WTC11 (cell line): ENCODE measurements around the gene ZCCHC13. TPM values are rescaled to one million over a fixed set of nuclear protein-coding genes. Genes with fewer than 3 reads are reported as not detected.

ENCODE experiments used
- ATAC-seq: fragments of 200-7000 bp; cut with Tn5 transposase; 2 replicates; pipeline ENCODE4 v1.10.0; 2021; ENCODE audit warnings: mild to moderate bottlenecking, moderate library complexity
- CTCF ChIA-PET: fragments of 300-600 bp; sonication (Branson Sonifier 250); formaldehyde crosslinking; loops from one replicate; lab custom pipeline; 2021; ENCODE audit warnings: antibody characterized with exemption; lab: Charles Lee
- POLR2A ChIA-PET: fragments of 350-600 bp; sonication (Branson Sonifier 250); formaldehyde crosslinking; loops from one replicate; lab custom pipeline; 2021; ENCODE audit warnings: antibody characterized with exemption; lab: Charles Lee
- DNase-seq: peaks from one replicate; pipeline ENCODE4 v3.0.0; 2021; ENCODE audit warnings: low spot score
- H3K27ac Mint-ChIP-seq: 2 replicates; pipeline ENCODE4 v1.8.0; 2021; ENCODE audit warnings: mixed read lengths
- H3K27me3 Mint-ChIP-seq: 2 replicates; pipeline ENCODE4 v1.8.0; 2021; ENCODE audit warnings: low read depth, mild to moderate bottlenecking, moderate library complexity, mixed read lengths
- H3K36me3 Mint-ChIP-seq: 2 replicates; pipeline ENCODE4 v1.8.0; 2021; ENCODE audit warnings: mixed read lengths
- H3K4me1 Mint-ChIP-seq: 2 replicates; pipeline ENCODE4 v1.8.0; 2022; ENCODE audit warnings: mixed read lengths
- H3K4me3 Mint-ChIP-seq: 2 replicates; pipeline ENCODE4 v1.8.0; 2021; ENCODE audit warnings: mild to moderate bottlenecking, moderate library complexity, mixed read lengths
- H3K9me3 Mint-ChIP-seq: 2 replicates; pipeline ENCODE4 v1.8.0; 2021; ENCODE audit warnings: mixed read lengths
- ATF2 ChIP-seq: sonication (generic); formaldehyde crosslinking; IDR thresholded peaks from 2 replicates; pipeline ENCODE4 v1.8.1; 2022; ENCODE audit warnings: low read depth, missing genetic modification reagents, borderline replicate concordance
- CREB1 ChIP-seq: sonication (generic); formaldehyde crosslinking; IDR thresholded peaks from 2 replicates; pipeline ENCODE4 v1.8.0; 2023; ENCODE audit warnings: mild to moderate bottlenecking, missing genetic modification reagents
- CREM ChIP-seq: sonication (generic); formaldehyde crosslinking; IDR thresholded peaks from 2 replicates; pipeline ENCODE4 v1.8.1; 2022; ENCODE audit warnings: mild to moderate bottlenecking, missing genetic modification reagents, moderate library complexity
- E2F5 ChIP-seq: sonication (generic); formaldehyde crosslinking; IDR thresholded peaks from 2 replicates; pipeline ENCODE4 v1.8.1; 2022; ENCODE audit warnings: mild to moderate bottlenecking, moderate library complexity, missing genetic modification reagents
- EMX1 ChIP-seq: fragments of 250-450 bp; sonication (Bioruptor Pico); IDR thresholded peaks from 2 replicates; pipeline ENCODE4 v1.8.0; 2021; ENCODE audit warnings: mild to moderate bottlenecking
- ERG ChIP-seq: fragments of 250-450 bp; sonication (Bioruptor Pico); IDR thresholded peaks from 2 replicates; pipeline ENCODE4 v1.8.0; 2021; ENCODE audit warnings: mild to moderate bottlenecking
- ETV6 ChIP-seq: sonication (generic); formaldehyde crosslinking; IDR thresholded peaks from 2 replicates; pipeline ENCODE4 v1.8.1; 2022; ENCODE audit warnings: mild to moderate bottlenecking, missing genetic modification reagents
- FOXJ3 ChIP-seq: sonication (generic); formaldehyde crosslinking; IDR thresholded peaks from 2 replicates; pipeline ENCODE4 v1.9.0; 2021; ENCODE audit warnings: missing genetic modification reagents, mild to moderate bottlenecking, borderline replicate concordance
- JUN ChIP-seq: sonication (generic); formaldehyde crosslinking; IDR thresholded peaks from 2 replicates; pipeline ENCODE4 v1.8.0; 2023; ENCODE audit warnings: mild to moderate bottlenecking, missing genetic modification reagents
- MAX ChIP-seq: sonication (generic); formaldehyde crosslinking; IDR thresholded peaks from 2 replicates; pipeline ENCODE4 v1.8.0; 2022; ENCODE audit warnings: mild to moderate bottlenecking, missing genetic modification reagents
- USF1 ChIP-seq: sonication (generic); formaldehyde crosslinking; IDR thresholded peaks from 2 replicates; pipeline ENCODE4 v1.8.0; 2022; ENCODE audit warnings: mild to moderate bottlenecking, missing genetic modification reagents
- ZBTB21 ChIP-seq: sonication (generic); formaldehyde crosslinking; IDR thresholded peaks from 2 replicates; pipeline ENCODE4 v1.8.1; 2023; ENCODE audit warnings: mild to moderate bottlenecking, missing genetic modification reagents, borderline replicate concordance
- ZBTB43 ChIP-seq: sonication (generic); formaldehyde crosslinking; IDR thresholded peaks from 2 replicates; pipeline ENCODE4 v1.8.1; 2023; ENCODE audit warnings: mild to moderate bottlenecking, missing genetic modification reagents
- ZMAT4 ChIP-seq: fragments of 250-450 bp; sonication (Bioruptor Pico); IDR thresholded peaks from 2 replicates; pipeline ENCODE4 v1.9.0; 2021; ENCODE audit warnings: mild to moderate bottlenecking
- ZNF121 ChIP-seq: sonication (generic); formaldehyde crosslinking; IDR thresholded peaks from 2 replicates; pipeline ENCODE4 v1.8.0; 2023; ENCODE audit warnings: missing genetic modification reagents
- total RNA-seq: library from RNA; stranded (reverse); gene quantifications from 3 replicates; pipeline ENCODE4 v1.2.3, GENCODE V29; 2021
- TF ChIP-seq, protein P1 (sequence below): fragments of 250-450 bp; sonication (Bioruptor Pico); IDR thresholded peaks from 2 replicates; pipeline ENCODE4 v1.9.0; 2021; ENCODE audit warnings: mild to moderate bottlenecking, borderline replicate concordance
- TF ChIP-seq, protein P2 (sequence below): fragments of 250-450 bp; sonication (Bioruptor Pico); IDR thresholded peaks from 2 replicates; pipeline ENCODE4 v1.9.0; 2021; ENCODE audit warnings: mild to moderate bottlenecking

ZCCHC13 gene
- total RNA-seq, 1 experiment from 2014 or later, result not detected

DNA sequence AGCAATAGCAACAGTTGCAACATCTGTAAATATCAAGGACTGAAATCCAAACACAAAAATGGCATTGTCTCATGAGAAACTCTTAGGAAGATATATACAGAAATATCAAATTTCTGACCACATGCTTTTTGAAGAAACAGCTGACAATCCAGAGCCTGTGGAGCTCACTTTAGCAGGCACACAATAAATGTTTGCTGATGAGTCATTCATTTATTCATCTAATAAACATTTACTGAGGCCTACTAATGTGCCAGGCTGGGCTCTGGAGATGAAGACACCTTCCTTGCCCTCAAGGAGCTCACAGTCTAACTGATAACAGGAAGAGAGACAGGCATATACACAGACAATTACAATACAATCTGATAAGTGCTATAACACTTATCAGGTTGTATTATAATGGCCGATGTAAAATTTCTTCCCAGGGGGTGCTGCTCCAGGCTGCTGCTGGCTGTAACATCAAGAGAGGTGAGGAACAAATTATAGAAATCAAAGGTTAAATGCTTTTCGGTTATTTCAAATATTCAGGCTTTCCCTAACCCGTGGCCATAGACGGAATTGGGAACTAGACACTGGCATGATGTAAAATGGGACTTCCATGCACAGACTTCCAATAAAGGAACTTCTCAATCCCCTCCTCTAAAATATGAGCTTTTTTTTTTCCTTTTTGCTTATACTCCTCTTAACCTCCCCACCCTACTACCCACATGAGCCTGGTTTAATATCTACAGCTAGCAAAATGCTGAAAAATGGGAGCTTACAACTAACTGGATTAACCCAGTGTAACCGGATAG lies 16.8 kb upstream of the ZCCHC13 start:
- Mint-ChIP-seq H3K36me3 (peaks cover 30% of the 10 kb centered on the region), H3K9me3 (no peaks in the 10 kb centered on the region), H3K27ac (no peak overlapping the region), H3K4me3 (no peak overlapping the region), H3K4me1 (peaks cover 69% of the 10 kb centered on the region), H3K27me3 (no peaks in the 10 kb centered on the region)
- CTCF ChIA-PET, result interaction anchor here (0.6 to 2.0 kb wide), 2 partner anchors 16 to 38 kb away, joined by 3 to 8 read pairs; no protein-coding TSS in a partner anchor
- POLR2A ChIA-PET, result no interaction called here
- TF ChIP-seq ATF2 (CRISPR knock-in tag) (no peak), CREB1 (CRISPR knock-in tag) (no peak), FOXJ3 (no peak), USF1 (CRISPR knock-in tag) (no peak), ZBTB21 (CRISPR knock-in tag) (no peak), ZNF121 (CRISPR knock-in tag) (no peak), E2F5 (CRISPR knock-in tag) (no peak), JUN (CRISPR knock-in tag) (no peak)
- TF ChIP-seq, protein P1, sequence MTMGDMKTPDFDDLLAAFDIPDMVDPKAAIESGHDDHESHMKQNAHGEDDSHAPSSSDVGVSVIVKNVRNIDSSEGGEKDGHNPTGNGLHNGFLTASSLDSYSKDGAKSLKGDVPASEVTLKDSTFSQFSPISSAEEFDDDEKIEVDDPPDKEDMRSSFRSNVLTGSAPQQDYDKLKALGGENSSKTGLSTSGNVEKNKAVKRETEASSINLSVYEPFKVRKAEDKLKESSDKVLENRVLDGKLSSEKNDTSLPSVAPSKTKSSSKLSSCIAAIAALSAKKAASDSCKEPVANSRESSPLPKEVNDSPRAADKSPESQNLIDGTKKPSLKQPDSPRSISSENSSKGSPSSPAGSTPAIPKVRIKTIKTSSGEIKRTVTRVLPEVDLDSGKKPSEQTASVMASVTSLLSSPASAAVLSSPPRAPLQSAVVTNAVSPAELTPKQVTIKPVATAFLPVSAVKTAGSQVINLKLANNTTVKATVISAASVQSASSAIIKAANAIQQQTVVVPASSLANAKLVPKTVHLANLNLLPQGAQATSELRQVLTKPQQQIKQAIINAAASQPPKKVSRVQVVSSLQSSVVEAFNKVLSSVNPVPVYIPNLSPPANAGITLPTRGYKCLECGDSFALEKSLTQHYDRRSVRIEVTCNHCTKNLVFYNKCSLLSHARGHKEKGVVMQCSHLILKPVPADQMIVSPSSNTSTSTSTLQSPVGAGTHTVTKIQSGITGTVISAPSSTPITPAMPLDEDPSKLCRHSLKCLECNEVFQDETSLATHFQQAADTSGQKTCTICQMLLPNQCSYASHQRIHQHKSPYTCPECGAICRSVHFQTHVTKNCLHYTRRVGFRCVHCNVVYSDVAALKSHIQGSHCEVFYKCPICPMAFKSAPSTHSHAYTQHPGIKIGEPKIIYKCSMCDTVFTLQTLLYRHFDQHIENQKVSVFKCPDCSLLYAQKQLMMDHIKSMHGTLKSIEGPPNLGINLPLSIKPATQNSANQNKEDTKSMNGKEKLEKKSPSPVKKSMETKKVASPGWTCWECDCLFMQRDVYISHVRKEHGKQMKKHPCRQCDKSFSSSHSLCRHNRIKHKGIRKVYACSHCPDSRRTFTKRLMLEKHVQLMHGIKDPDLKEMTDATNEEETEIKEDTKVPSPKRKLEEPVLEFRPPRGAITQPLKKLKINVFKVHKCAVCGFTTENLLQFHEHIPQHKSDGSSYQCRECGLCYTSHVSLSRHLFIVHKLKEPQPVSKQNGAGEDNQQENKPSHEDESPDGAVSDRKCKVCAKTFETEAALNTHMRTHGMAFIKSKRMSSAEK, result no peak
- TF ChIP-seq, protein P2, sequence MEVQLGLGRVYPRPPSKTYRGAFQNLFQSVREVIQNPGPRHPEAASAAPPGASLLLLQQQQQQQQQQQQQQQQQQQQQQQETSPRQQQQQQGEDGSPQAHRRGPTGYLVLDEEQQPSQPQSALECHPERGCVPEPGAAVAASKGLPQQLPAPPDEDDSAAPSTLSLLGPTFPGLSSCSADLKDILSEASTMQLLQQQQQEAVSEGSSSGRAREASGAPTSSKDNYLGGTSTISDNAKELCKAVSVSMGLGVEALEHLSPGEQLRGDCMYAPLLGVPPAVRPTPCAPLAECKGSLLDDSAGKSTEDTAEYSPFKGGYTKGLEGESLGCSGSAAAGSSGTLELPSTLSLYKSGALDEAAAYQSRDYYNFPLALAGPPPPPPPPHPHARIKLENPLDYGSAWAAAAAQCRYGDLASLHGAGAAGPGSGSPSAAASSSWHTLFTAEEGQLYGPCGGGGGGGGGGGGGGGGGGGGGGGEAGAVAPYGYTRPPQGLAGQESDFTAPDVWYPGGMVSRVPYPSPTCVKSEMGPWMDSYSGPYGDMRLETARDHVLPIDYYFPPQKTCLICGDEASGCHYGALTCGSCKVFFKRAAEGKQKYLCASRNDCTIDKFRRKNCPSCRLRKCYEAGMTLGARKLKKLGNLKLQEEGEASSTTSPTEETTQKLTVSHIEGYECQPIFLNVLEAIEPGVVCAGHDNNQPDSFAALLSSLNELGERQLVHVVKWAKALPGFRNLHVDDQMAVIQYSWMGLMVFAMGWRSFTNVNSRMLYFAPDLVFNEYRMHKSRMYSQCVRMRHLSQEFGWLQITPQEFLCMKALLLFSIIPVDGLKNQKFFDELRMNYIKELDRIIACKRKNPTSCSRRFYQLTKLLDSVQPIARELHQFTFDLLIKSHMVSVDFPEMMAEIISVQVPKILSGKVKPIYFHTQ (CRISPR knock-in tag), result no peak
- no peak for ATAC-seq
- no peak for DNase-seq

- ChIA-PET POLR2A (interaction anchor here (1.4 kb wide), 1 partner anchor 34 kb away, joined by 6 read pairs; no protein-coding TSS in a partner anchor), CTCF (interaction anchor here (0.8 to 3.4 kb wide), 3 partner anchors 33 to 53 kb away, joined by 3 to 30 read pairs (median 5); no protein-coding TSS in a partner anchor)
- no peaks in the 10 kb centered on the region for H3K9me3 Mint-ChIP-seq
- no peak for DNase-seq
- peaks cover 28% of the 10 kb centered on the region for H3K4me1 Mint-ChIP-seq
- peaks cover 20% of the 10 kb centered on the region for H3K36me3 Mint-ChIP-seq
- no peak for ATAC-seq
- H3K27ac Mint-ChIP-seq, result peak overlapping the region; percentile 99
- no peaks in the 10 kb centered on the region for H3K27me3 Mint-ChIP-seq
- H3K4me3 Mint-ChIP-seq, result peak overlapping the region; percentile 98
- TF ChIP-seq CREM (CRISPR knock-in tag), result no peak
- TF ChIP-seq ETV6 (CRISPR knock-in tag), result no peak
- no peak for TF ChIP-seq ZBTB21 (CRISPR knock-in tag)
- TF ChIP-seq ZBTB43 (CRISPR knock-in tag), result no peak
- no peak for TF ChIP-seq ZMAT4 (CRISPR knock-in tag)
- no peak for TF ChIP-seq EMX1 (CRISPR knock-in tag)
- TF ChIP-seq ERG (CRISPR knock-in tag), result no peak
- no peak for TF ChIP-seq MAX
Measured at GRCh38 chrX:74291577-74291963, 12.4 kb upstream of the ZCCHC13 start.
